Psoas muscle (tissue), 8 donors: ENCODE results near the gene TACC3. TPM values are rescaled to one million over a fixed set of nuclear protein-coding genes. Genes with fewer than 3 reads are reported as not detected.
A peak's percentile ranks its signal among the peaks of the same experiment; 100 is the strongest.

ENCODE experiments used
- ATAC-seq, 4 donors: fragments of 200-7000 bp; cut with Tn5 transposase; one replicate each; pipeline ENCODE4 v1.9.1; 2020; ENCODE audit warnings: moderate library complexity in 3 of 4, mild to moderate bottlenecking in 2 of 4
- DNase-seq, 2 donors: peaks; one replicate each; pipeline ENCODE4 v3.0.0-alpha.2; 2020
- H3K27ac ChIP-seq: fragments of 200-600 bp; one replicate; pipeline ENCODE4 v1.8.0; 2022
- H3K27me3 ChIP-seq, 3 donors: fragments of 200-600 bp in 1 of 3; one replicate each; pipeline versions ENCODE4 v1.6.1 to v1.8.0; 2013 to 2022; ENCODE audit warnings: low read length in 2 of 3, mild to moderate bottlenecking in 2 of 3, moderate library complexity in 1 of 3; ENCODE audit not compliant: insufficient read depth in 3 of 3
- H3K36me3 ChIP-seq, 2 donors: fragments of 200-600 bp in 1 of 2; one replicate each; pipeline versions ENCODE4 v1.6.1 to v1.8.0; 2013 to 2022; ENCODE audit warnings: low read depth in 1 of 2, mild to moderate bottlenecking in 1 of 2, moderate library complexity in 1 of 2; ENCODE audit not compliant: insufficient read depth in 1 of 2
- H3K4me1 ChIP-seq: fragments of 200-600 bp; one replicate; pipeline ENCODE4 v1.8.0; 2022
- H3K4me3 ChIP-seq: fragments of 200-600 bp; one replicate; pipeline ENCODE4 v1.8.0; 2022; ENCODE audit warnings: mild to moderate bottlenecking
- H3K9me3 ChIP-seq: fragments of 200-600 bp; one replicate; pipeline ENCODE4 v1.8.0; 2022
- WGBS, 3 donors: extraction: QIAGEN DNeasy Blood & Tissue Kit; methylation state at CpG; one replicate each; pipeline versions ENCODE4 v1.1.6 to v1.1.7; 2013; 5-methylcytosine and 5-hydroxymethylcytosine counted together
- intact Hi-C, 2 donors: fragments of 100-400 bp; cut with DNase I; formaldehyde crosslinking; loops; one replicate each; pipeline versions ENCODE4 v1.11.0 to v1.14.2; 2022
- polyA plus RNA-seq, 3 donors: library from polyadenylated mRNA; stranded (reverse); fragments of 200-250 nt; gene quantifications; one replicate each; pipeline ENCODE4 v1.2.3, GENCODE V29; 2013
- total RNA-seq, 4 donors: library from RNA; stranded (reverse); fragmentation: NEBNext Ultra II Directional in 2 of 4; extraction: Animal tissue kit (Norgen Biotek cat#: 25700) in 2 of 4; gene quantifications; one replicate each; pipeline versions ENCODE4 v1.2.1 to v1.2.4, GENCODE V29; 2021 to 2023
- TF ChIP-seq, protein P1 (sequence below): fragments of 200-600 bp; IDR thresholded peaks from one replicate; pipeline ENCODE4 v1.8.0; 2022; ENCODE audit warnings: antibody characterized with exemption
- donor health status: healthy with polysubstance abuse.
- donor health status: DM: no; HTN: no; CAD: no; lungs with moderate emphysema.
- donor health status: Bipolar disorder and iron deficiency.
- donor health status: healthy.
- donor health status: DM: yes; HTN: yes; CAD: no.
- donor health status: DM: no; HTN: no; CAD: no.
- donor health status: DM: no; HTN: no; CAD: no.
- donor health status: DM: yes; HTN: yes; CAD: no.

TACC3 gene
- total and polyA plus RNA-seq, 7 donors, result 2.2 to 4.8 (median 2.9) TPM

DNA sequence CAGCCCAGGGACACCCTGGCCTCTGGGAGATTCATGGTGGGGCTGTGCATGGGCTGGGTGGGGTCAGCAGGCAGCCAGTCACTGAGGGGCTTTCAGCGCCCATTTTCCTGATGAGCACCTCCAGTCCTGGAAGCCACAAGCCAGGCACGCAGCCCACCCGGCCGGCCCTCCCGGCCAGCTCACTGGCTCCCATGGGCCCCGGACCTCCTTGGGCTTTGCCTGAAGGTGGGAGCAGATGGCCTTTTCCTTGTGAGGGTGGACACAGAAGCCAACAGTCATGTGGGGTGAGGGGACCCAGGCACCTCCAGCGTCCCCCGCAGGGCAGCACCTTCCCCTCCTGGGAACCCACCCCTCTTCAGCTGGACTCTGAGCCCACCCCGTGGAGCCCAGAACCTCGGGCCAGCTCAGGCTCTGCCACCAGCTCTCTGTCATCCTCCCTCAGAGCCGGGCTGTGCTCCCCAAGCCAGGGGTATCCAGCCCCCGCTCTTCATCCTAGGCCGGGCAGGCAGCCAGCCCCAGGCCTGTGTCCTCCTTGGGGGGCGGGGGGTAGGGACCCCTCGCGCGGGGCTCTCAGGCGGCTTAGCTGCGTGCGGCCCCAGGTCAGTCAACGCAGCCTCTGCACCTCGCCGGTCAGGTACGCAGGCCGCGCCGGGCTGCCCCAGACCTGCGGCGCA is 71.0 kb downstream of the TACC3 start:
- intact Hi-C loops, result no loop called here
- H3K36me3 ChIP-seq, result no peaks in the 10 kb centered on the region
- 50 to 53% (median 51%) methylated on average over 27 to 29 of the region's 29 CpGs for WGBS, 3 donors
- ATAC-seq (peak in 1 of 4 donors; percentile 18), DNase-seq (no peak)
- H3K4me1 ChIP-seq, result peaks cover 11% of the 10 kb centered on the region
- TF ChIP-seq, protein P1, sequence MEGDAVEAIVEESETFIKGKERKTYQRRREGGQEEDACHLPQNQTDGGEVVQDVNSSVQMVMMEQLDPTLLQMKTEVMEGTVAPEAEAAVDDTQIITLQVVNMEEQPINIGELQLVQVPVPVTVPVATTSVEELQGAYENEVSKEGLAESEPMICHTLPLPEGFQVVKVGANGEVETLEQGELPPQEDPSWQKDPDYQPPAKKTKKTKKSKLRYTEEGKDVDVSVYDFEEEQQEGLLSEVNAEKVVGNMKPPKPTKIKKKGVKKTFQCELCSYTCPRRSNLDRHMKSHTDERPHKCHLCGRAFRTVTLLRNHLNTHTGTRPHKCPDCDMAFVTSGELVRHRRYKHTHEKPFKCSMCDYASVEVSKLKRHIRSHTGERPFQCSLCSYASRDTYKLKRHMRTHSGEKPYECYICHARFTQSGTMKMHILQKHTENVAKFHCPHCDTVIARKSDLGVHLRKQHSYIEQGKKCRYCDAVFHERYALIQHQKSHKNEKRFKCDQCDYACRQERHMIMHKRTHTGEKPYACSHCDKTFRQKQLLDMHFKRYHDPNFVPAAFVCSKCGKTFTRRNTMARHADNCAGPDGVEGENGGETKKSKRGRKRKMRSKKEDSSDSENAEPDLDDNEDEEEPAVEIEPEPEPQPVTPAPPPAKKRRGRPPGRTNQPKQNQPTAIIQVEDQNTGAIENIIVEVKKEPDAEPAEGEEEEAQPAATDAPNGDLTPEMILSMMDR, result no peak
- no peaks in the 10 kb centered on the region for H3K9me3 ChIP-seq
- H3K27ac ChIP-seq, result no peak overlapping the region
- peaks cover 0 to 41% (median 27%) of the 10 kb centered on the region in 3 donors for H3K27me3 ChIP-seq
- no peak overlapping the region for H3K4me3 ChIP-seq

DNA sequence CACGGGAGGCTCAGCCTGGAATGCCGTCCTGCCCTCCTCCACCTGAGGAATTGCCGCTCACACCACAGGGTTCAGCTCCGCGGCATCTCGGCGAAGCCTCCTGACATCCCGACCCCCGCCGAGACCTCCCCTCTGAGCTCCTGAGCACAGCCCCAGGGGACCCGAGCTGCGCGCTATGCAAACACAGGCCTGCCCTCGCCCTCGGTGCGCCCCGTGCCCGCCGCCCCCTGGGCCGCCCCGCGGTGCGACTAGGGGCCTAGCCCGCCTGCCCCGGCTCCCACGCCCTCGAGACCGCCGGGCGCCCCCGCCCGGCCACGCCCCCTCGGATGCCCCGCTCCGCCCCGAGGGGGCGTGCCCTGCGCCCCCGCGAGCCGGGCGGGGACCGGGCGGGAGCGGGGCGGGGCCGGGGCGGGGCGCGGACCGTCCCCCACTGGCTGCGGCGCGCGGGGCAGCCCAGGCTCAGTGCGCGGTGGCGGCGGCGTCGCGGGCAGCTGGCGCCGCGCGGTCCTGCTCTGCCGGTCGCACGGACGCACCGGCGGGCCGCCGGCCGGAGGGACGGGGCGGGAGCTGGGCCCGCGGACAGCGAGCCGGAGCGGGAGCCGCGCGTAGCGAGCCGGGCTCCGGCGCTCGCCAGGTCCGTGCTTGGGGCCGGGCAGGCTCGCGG is 71.6 kb downstream of the TACC3 start, which contains the start of gene FGFR3:
FGFR3 (plus strand) TSS at position 462 of the 664 bp plus-strand sequence. CDS start 642 bp downstream, outside the sequence.
- Histone ChIP-seq H3K27me3 (peaks cover 0 to 48% (median 27%) of the 10 kb centered on the region in 3 donors), H3K36me3 (no peaks in the 10 kb centered on the region), H3K4me1 (peaks cover 11% of the 10 kb centered on the region), H3K9me3 (no peaks in the 10 kb centered on the region), H3K27ac (no peak within 1 kb of the TSS), H3K4me3 (peak within 1 kb of the TSS; percentile 60)
- TF ChIP-seq, protein P1, result no peak
- 2 to 3% (median 3%) methylated on average over 50 to 95 of the region's 95 CpGs for WGBS, 3 donors
- intact Hi-C loops, result no loop called here
- ATAC-seq (peak; percentile 68 to 80 (median 74)), DNase-seq (peak in 1 of 2 donors; percentile 44)

DNA sequence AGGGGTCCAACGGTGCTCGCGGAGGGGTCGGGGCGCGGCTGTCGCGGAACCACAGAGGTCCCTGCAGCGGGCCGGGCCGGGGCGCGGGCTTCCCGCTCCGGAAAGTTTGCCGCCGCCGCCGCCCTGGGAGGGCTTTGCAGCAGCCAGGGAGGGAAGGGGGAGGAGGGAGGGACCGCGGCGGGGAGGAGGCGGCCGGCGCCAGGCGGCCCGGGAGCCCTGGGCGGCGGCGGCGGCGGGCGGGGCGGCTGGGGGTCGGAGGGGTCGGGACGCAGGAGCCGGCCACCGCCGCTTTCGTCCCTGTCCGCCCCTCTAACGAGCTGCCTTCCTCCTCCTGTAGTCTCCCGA is 72.1 kb downstream of the TACC3 start:
- Histone ChIP-seq H3K4me3 (peak overlapping the region; percentile 60), H3K36me3 (no peaks in the 10 kb centered on the region), H3K27ac (no peak overlapping the region), H3K4me1 (peaks cover 11% of the 10 kb centered on the region), H3K9me3 (no peaks in the 10 kb centered on the region), H3K27me3 (peaks cover 0 to 53% (median 27%) of the 10 kb centered on the region in 3 donors)
- intact Hi-C loops, result no loop called here
- TF ChIP-seq, protein P1, result no peak
- no peak for ATAC-seq
- no peak for DNase-seq
- 0 to 1% (median 0%) methylated on average over 4 to 42 of the region's 44 CpGs for WGBS, 3 donors

DNA sequence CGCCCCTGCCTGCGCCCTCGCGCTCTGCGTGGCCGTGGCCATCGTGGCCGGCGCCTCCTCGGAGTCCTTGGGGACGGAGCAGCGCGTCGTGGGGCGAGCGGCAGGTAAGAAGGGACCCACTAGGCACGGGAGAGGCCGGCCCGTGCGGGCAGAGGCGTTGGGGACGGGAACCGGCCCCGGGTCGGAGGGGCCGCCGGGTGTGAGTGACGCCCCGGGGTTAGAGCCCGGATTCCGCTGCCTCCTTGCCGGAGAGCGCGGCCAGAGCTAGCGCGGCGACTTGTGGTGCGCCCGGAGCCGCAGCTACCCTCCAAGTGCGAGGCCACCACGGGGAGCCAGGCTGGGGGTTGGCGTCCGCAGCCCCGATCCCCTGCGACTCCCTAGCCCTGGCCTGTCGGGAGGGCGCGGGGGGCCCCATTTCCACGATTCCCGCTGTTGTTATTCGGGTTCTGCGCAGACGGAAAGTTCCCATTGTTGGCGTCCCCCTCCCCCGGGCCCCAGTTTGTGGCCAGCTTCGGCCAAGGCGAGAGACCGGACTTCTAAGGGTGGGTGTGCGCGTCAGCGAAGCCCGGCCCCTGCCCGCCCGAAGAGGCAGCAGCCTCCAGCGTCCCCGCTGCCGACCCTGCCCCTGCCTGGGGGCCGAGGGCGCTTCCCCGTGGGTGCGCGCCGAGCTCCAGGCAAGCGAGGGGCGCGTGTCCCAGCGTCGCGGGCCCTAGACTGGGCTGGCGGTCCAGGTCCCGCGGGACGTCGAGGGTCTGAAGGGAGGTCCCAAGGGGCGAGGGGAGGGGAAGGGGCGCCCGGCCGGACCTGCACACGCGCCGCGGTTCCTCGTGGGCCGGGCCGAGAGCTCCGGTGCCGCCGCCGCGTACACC is 72.9 kb downstream of the TACC3 start:
- peaks cover 0 to 55% (median 27%) of the 10 kb centered on the region in 3 donors for H3K27me3 ChIP-seq
- 1 to 2% (median 1%) methylated on average over 45 to 101 of the region's 101 CpGs for WGBS, 3 donors

More for the DNA sequence above, 72.9 kb downstream of the TACC3 start:
- H3K27ac ChIP-seq, result no peak overlapping the region
- H3K4me3 ChIP-seq, result peak overlapping the region; percentile 60
- DNase-seq (no peak), ATAC-seq (no peak)
- no peaks in the 10 kb centered on the region for H3K36me3 ChIP-seq
- TF ChIP-seq, protein P1, result no peak
- no peaks in the 10 kb centered on the region for H3K9me3 ChIP-seq
- intact Hi-C loops, result no loop called here
- H3K4me1 ChIP-seq, result peaks cover 11% of the 10 kb centered on the region

Other genes with a start within 250 kb of the TACC3 start
- gene FAM53A, start 37.2 kb upstream of the TACC3 start, total RNA-seq, result 1 to 10 TPM in 3 of 4 donors, under 1 TPM in 1; 0.71 to 1.9 (median 1.4) TPM
- 1 to 10 TPM in 2 of 3 donors, under 1 TPM in 1; 0.76 to 1.4 (median 1.3) TPM for gene FAM53A, start 37.2 kb upstream of the TACC3 start, polyA plus RNA-seq
- 10 to 100 TPM; 15.5 to 17.1 (median 16.2) TPM for gene SLBP, start 9.2 kb upstream of the TACC3 start, total RNA-seq
- gene SLBP, start 9.2 kb upstream of the TACC3 start, polyA plus RNA-seq, result 10 to 100 TPM; 15.4 to 18.8 (median 18.6) TPM
- gene TMEM129, start 198 bp upstream of the TACC3 start, total RNA-seq, result 10 to 100 TPM; 11.8 to 43.6 (median 27.0) TPM
- gene TMEM129, start 198 bp upstream of the TACC3 start, polyA plus RNA-seq, result 10 to 100 TPM; 31.6 to 40.3 (median 32.9) TPM
- gene FGFR3, start 71.8 kb downstream of the TACC3 start, total RNA-seq, result 1 to 10 TPM in 1 of 4 donors, under 1 TPM in 3; 0.17 to 1.1 (median 0.47) TPM
- gene FGFR3, start 71.8 kb downstream of the TACC3 start, polyA plus RNA-seq, result under 1 TPM; 0.29 to 0.57 (median 0.30) TPM
- gene LETM1, start 134.6 kb downstream of the TACC3 start, total RNA-seq, result 10 to 100 TPM; 26.8 to 50.3 (median 40.1) TPM
- 10 to 100 TPM; 14.1 to 26.1 (median 25.1) TPM for gene LETM1, start 134.6 kb downstream of the TACC3 start, polyA plus RNA-seq
- 10 to 100 TPM; 21.2 to 36.0 (median 25.2) TPM for gene NSD2, start 149.9 kb downstream of the TACC3 start, total RNA-seq
- gene NSD2, start 149.9 kb downstream of the TACC3 start, polyA plus RNA-seq, result 10 to 100 TPM in 1 of 3 donors, 1 to 10 TPM in 2; 5.6 to 19.2 (median 6.7) TPM